HG03354 (cell line): ENCODE measurements around the gene MAN2B2.
"Not testable (repeated sequence)": the region's sequence is repeated elsewhere in the genome, so short reads cannot be mapped to it uniquely, and the experiment has no call there.

ENCODE experiments used
- ATAC-seq: cut with Tn5 transposase; IDR thresholded peaks from one replicate; pipeline ENCODE4 v1.9.1; 2021; ENCODE audit warnings: mild to moderate bottlenecking; ENCODE audit not compliant: unreplicated experiment, poor library complexity, severe bottlenecking

Gene MAN2B2

GRCh38 chr4:6610856-6611430 lies 36.0 kb downstream of the MAN2B2 start:
- no peak for ATAC-seq

DNA sequence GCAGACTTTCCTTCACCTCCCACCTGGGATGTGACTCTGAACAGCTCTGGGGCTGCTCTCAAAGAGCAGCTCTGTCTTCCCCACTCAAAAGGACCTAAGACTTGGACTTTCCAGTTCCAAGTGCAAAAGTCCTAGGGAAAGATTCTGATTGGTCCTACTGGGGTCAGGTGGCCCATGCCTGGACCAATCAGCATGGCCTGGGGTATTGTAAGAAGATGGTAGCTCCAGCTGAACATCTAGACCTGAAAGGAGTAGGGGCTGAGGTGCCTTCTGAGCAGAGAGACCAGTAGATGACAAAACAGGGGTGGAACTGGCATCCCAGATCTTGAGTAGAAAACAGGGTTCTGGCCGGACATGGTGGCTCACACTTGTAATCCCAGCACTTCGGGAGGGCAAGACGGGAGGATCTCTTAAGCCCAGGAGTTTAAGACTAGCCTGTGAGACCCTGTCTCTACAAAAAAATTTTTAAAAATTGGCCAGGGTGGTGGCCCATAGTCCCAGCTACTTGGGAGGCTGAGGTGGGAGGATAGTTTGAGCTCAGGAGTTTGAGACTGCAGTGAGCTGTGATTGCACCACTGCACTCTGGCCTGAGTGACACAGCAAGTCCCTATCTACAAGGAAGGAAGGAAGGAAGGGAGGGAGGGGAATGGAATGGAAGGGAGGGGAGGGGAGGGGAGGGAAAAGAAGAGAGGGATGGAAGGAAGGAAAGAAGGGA lies 38.1 kb downstream of the MAN2B2 start:
- no peak for ATAC-seq

GRCh38 chr4:6613676-6614651 lies 39.0 kb downstream of the MAN2B2 start:
- ATAC-seq, result no peak

- no peak for ATAC-seq
These were observed 39.8 kb downstream of the MAN2B2 start for GRCh38 chr4:6614701-6615230.

DNA sequence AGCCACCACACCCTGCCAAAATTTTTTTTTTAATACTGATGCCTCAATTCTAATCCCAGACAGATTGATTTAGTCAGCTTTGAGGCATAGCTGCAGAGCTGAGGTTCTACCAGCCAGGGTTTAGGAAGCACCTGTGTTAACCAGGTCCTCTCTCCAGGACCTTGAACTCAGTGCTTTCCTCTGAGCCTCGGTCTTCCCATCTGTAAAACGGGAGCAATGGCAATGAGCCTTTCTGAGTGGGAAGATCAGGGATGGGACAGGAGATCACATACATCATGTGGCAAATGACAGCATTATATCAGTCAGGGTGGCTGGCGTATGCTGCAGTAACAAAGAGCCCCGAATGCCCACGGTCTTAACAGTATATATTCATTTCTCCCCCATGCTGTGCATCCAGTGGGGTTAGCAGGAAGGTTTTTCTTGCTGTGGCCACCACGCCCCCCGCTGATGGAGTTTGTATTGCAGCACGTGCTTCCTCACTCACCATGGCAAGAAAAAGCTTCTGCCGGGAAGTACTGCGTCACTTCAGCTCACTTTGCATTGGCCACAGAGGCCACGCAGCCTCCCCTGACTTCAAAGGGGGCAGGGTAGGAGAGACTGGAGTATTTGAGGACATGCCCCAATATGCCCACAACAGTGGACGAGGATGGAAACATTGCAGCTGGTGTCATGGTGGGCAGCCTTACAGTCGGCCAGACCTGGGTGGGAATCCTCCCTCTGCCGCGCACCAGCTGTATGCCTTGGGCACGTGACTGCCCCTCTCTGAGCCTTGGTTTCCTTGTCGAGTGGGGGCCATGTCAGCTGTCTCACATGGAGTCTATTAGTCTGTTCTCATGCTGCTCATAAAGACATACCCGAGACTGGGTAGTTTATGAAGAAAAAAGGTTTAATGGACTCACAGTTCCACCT lies 41.4 kb downstream of the MAN2B2 start:
- no peak for ATAC-seq

GRCh38 chr4:6617246-6617645 lies 42.3 kb downstream of the MAN2B2 start:
- no peak for ATAC-seq

GRCh38 chr4:6618386-6619115 lies 43.6 kb downstream of the MAN2B2 start:
- no peak for ATAC-seq

DNA sequence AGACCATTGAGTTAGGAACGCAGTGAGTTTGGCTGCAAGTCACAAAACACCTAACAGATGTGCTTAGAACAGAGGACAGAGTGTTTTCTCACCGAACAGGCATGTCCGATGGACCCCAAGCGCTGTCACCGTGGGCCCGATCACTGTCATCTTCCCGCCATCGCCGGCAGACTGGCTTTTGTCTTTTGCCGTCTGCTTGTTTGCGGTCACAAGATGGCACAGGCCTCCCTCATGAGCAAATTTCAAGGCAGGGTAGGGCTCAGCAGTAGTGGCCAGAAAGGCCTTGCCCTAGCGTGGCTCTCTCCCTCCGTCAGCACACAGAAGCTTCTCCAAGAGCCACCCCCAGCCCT lies 44.1 kb downstream of the MAN2B2 start:
- ATAC-seq, result no peak

GRCh38 chr4:6619466-6620255 lies 44.7 kb downstream of the MAN2B2 start:
- ATAC-seq, result no peak

- no peak for ATAC-seq
These were observed 45.3 kb downstream of the MAN2B2 start for GRCh38 chr4:6620296-6620695.

GRCh38 chr4:6620891-6621555 lies 46.0 kb downstream of the MAN2B2 start:
- ATAC-seq, result no peak

DNA sequence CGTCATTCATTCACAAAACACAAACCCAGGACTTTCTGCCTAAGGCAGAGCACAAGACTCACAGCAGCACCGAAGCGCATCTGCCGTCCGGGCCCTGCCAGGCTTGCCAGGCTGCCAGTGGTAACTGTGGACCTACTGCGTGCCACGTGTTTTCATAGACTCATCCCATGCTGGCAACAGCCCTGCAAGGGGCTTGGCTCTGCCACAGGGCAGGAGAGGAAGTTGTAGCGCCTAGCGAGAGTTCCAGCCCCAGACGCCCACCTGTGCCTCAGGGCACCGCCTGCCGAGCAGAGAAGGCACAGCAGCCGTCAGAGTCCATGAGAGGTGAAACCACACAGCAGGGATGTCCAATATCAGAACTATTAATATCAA lies 46.6 kb downstream of the MAN2B2 start:
- no peak for ATAC-seq

- ATAC-seq, result no peak
These were observed 47.8 kb downstream of the MAN2B2 start for GRCh38 chr4:6622744-6623143.

DNA sequence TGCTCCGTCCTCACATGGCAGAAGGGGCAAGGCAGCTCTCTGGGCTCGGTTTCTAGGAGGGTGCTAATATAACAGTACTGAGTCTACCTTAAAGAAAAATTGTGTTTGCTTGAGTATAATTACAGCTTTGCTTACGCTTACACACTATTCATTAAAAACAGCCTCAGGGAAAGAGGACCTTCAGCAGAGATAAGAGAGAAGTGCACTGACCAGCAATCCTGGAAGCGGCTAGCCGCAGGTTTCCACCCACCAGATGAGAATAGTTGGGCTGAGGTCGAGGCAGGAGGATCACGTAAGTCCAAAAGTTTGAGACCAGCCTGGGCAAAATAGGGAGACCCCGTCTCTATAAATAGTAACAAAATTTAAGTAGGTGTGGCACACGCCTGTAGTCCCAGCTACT lies 50.3 kb downstream of the MAN2B2 start:
- ATAC-seq, result no peak

DNA sequence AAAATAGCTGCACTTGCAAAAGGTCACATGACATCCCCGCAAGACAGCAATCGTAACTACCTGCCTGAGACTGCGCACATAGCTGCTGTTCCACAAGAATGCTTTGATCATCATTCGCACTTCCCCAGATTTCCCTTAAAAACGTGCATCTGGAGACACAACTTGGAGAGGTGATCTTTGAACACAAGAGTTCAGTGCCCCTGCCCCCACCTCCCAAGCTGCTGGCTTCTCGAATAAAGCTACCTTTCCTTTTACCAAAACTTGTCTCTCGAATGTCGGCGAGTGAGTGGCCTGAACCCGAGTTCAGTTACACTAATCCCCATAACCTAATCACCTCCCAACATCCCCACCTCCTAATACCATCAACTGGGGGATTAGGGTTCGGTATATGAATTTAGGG lies 51.1 kb downstream of the MAN2B2 start:
- no peak for ATAC-seq

GRCh38 chr4:6627832-6628231 lies 52.8 kb downstream of the MAN2B2 start:
- no peak for ATAC-seq

GRCh38 chr4:6628484-6628883 lies 53.5 kb downstream of the MAN2B2 start:
- not testable (repeated sequence) for ATAC-seq

GRCh38 chr4:6632125-6632524 lies 57.1 kb downstream of the MAN2B2 start:
- no peak for ATAC-seq
